HG02678 (cell line): ENCODE data around the gene WDR45B.

ENCODE experiments used
- ATAC-seq: cut with Tn5 transposase; IDR thresholded peaks from one replicate; pipeline ENCODE4 v1.9.1; 2021; ENCODE audit warnings: mild to moderate bottlenecking, moderate library complexity; ENCODE audit not compliant: unreplicated experiment

Gene WDR45B

GRCh38 chr17:82601447-82602000 is 46.7 kb downstream of the WDR45B start:
- ATAC-seq: no peak

GRCh38 chr17:82600731-82601446 is 47.4 kb downstream of the WDR45B start:
- ATAC-seq: no peak

- no peak for ATAC-seq
Observed at GRCh38 chr17:82599674-82600661, 48.3 kb downstream of the WDR45B start.

GRCh38 chr17:82598256-82599119 is 49.8 kb downstream of the WDR45B start:
- ATAC-seq: no peak

GRCh38 chr17:82596837-82597672 is 51.2 kb downstream of the WDR45B start:
- no peak for ATAC-seq

GRCh38 chr17:82596296-82596695 is 51.9 kb downstream of the WDR45B start:
- no peak for ATAC-seq

GRCh38 chr17:82595893-82596292 is 52.4 kb downstream of the WDR45B start:
- no peak for ATAC-seq

GRCh38 chr17:82594571-82594970 is 53.7 kb downstream of the WDR45B start:
- no peak for ATAC-seq

- ATAC-seq: no peak
Observed at GRCh38 chr17:82593590-82594087, 54.6 kb downstream of the WDR45B start.

GRCh38 chr17:82592767-82593589 is 55.3 kb downstream of the WDR45B start:
- ATAC-seq: no peak

- ATAC-seq: no peak
Observed at GRCh38 chr17:82592289-82592766, 55.9 kb downstream of the WDR45B start.

- ATAC-seq: no peak
Observed at GRCh38 chr17:82590881-82591539, 57.2 kb downstream of the WDR45B start.

- no peak for ATAC-seq
Observed at GRCh38 chr17:82590216-82590615, 58.0 kb downstream of the WDR45B start.

GRCh38 chr17:82589851-82590180 is 58.4 kb downstream of the WDR45B start:
- no peak for ATAC-seq

GRCh38 chr17:82588266-82589175 is 59.7 kb downstream of the WDR45B start:
- ATAC-seq: no peak

GRCh38 chr17:82587234-82588086 is 60.8 kb downstream of the WDR45B start:
- ATAC-seq: no peak
